Measurements from ENCODE around the gene WDFY1.

- TF ChIP-seq JUNB (IDR thresholded peaks at IDR 0.05; ENCODE audit: unreplicated experiment) (no peak), CTCF (conservative IDR thresholded peaks at IDR 0.05; ENCODE audit: low read depth in 2 of 2) (no peak), POLR2AphosphoS5 (IDR thresholded peaks at IDR 0.05; ENCODE audit: low read depth) (no peak), EZH2 (IDR thresholded peaks at IDR 0.05; ENCODE audit: low read depth, unreplicated experiment) (no peak), EZH2phosphoT487 (IDR thresholded peaks at IDR 0.05; ENCODE audit: unreplicated experiment) (no peak), REST (IDR thresholded peaks at IDR 0.05; ENCODE audit: unreplicated experiment) (no peak), CREB1 (CRISPR knock-in tag; IDR thresholded peaks at IDR 0.05; ENCODE audit: low read depth) (no peak), ZNF114 (CRISPR knock-in tag; IDR thresholded peaks at IDR 0.05) (no peak), ZNF331 (CRISPR knock-in tag; IDR thresholded peaks at IDR 0.05; ENCODE audit: low read depth) (no peak), NANOG (IDR thresholded peaks at IDR 0.05; ENCODE audit: borderline replicate concordance) (no peak)
Observed at GRCh38 chr2:223888251-223888650, 56.9 kb downstream of the WDFY1 start.

All from GM23338 (cell line).